ENCODE measurements around the gene IFI44L.
A peak's percentile ranks its signal among the peaks of the same experiment; 100 is the strongest.

The IFI44L gene

DNA sequence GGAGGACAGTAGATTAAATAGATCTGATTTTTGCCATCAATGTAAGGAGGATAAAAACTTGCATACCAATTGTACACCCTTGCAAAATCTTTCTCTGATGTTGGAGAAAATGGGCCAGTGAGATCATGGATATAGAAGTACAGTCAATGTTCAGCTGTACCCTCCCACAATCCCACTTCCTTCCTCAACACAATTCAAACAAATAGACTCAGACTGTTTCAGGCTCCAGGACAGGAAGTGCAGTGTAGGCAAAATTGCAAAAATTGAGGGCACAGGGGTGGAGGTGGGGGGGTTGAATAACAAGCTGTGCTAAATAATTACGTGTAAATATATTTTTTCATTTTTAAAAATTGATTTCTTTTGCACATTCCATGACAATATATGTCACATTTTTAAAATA, 25.5 kb downstream of the IFI44L start:
- no peak for DNase-seq

GRCh38 chr1:78647238-78647637, 27.0 kb downstream of the IFI44L start:
- no peak for DNase-seq

DNA sequence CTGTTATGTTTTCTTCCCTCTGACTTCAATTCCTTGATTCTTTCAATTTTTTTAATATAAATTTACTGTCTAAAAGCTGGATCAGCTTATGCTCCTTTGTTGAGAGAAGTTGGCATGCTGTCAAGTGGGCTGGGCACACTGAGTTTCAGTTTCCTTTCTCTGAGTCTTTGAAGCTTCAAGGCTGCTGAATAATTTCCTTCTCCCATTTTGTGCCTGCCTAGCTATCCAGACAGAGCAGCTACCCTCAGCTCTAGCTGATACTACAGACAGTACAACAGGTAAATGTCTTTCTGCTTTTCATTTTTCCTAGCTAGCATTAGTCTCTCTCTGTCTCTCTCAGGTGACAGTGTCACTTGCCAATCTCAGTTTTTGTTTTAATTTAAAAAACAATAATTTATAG, 29.4 kb downstream of the IFI44L start, which contains the start of gene IFI44:
TSS of gene IFI44 (plus strand) at position 204 of the 400 bp plus-strand sequence. CDS start 365 bp downstream, outside the sequence.
- DNase-seq = peak; percentile 49

- no peak for DNase-seq
Observed at GRCh38 chr1:78650114-78650660, 29.9 kb downstream of the IFI44L start.

- no peak for DNase-seq
Observed at GRCh38 chr1:78651241-78651640, 31.0 kb downstream of the IFI44L start.

GRCh38 chr1:78652019-78652560, 31.8 kb downstream of the IFI44L start:
- no peak for DNase-seq

DNA sequence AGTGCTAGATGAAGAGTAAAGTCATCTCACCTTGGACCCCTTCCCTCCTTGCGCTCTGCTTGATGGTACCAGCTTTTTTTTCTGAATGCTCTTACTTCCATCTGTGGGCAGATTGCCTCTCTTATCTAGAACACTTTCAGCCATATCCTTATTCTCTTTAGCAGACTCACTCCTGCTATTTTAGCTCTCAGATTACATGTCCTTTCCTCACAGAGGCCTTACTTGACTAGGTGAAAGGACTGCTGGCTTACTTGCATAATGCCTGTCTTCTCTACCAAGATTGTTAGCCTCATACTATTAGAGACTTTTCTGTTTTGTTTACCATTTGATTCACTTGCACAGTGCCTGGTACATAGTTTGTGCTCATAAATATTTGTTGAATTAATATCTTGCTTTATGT, 38.7 kb downstream of the IFI44L start:
- DNase-seq = no peak

DNA sequence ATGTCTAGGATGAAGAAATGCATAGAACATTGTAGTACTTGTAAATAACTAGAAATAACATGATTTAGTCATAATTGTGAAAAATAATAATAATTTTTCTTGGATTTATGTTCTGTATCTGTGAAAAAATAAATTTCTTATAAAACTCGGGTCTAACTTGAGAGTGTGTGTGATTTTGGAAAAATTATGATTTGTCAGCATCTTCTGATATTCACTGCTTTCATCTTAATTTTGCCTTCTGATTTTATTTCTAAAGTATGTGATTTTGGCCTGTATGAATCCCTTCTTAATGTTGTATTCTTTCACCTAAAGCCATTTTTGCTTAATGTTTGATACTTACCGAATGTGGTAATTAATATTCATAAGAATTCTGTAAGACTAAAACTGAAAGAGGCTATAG, 43.7 kb downstream of the IFI44L start:
- DNase-seq = no peak

DNA sequence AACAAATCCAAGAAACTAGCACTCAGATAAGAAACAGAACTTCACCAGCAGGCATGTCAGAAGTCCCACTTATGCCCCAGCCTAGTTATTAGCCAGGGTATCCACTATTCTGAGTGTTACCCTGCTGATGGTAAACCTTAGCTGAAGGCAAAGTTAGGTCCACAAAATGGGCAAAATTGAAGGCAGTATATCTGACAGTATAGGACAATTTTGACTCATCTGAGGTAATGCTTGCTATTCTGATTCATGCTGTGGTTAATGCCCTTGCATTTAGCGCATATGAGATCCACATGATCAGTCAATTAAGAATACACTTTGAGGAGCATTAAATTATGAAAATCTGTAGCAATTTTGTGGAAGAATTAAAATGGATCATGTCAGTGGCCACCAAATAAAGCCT, 44.5 kb downstream of the IFI44L start:
- no peak for DNase-seq

DNA sequence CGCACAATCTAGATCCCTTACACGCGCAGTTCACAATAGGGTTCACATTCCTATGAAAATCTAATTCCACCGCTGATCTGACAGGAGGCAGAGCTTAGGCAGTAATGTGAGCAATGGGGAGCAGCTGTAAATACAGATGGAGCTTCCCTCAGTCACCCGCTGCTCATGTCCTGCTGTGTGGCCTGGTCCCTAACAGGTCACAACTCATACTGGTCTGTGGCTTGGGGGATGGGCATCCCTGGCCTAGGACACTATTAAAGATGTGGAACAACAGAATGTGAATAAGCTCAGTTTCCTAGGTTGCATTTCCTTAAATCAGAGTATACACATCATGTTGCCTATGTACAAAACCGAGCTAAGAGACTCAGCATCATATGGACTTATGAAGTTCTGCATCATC, 45.6 kb downstream of the IFI44L start:
- DNase-seq = no peak

DNA sequence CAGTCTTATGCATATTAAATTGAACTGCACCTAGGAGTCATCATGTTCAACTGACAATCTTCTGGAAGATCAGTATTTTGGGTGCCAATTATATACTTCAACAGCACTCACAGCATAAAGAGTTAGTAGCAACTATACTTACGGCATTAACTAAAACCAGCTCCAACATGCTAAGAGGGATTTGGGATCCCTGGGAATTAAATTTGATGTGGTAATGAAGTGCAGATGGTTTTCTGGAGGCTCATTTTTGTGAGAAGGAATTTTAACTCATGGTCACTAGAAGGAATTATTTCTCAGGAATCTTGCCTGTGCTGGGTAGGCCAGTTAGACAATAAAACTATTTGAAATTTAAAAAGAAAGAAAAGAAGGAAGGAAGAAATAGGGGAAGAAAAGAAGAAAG, 47.7 kb downstream of the IFI44L start:
- DNase-seq = no peak

GRCh38 chr1:78668427-78668826, 48.2 kb downstream of the IFI44L start:
- no peak for DNase-seq

- no peak for DNase-seq
Observed at GRCh38 chr1:78672428-78672827, 52.2 kb downstream of the IFI44L start.

DNA sequence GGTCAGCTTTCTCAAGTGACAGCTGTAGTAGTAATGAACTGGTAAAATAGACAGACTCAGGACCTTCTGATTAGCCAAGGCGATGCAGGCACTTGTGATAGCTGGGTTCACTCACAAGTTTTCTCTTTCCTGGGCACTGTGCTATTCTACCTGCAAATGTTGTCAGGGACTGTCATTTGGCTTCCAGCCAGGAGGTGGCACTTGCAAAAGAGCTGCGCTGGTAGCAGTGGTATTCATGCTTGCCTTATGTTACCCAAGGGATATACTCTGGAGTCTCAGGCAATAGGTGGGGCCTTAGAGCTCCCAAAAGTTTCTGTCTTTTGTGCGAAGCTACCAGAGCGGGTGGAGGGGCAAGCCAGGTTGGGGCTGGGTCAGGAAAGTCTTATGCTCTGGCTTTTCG, 52.9 kb downstream of the IFI44L start:
- DNase-seq = peak; percentile 31

DNA sequence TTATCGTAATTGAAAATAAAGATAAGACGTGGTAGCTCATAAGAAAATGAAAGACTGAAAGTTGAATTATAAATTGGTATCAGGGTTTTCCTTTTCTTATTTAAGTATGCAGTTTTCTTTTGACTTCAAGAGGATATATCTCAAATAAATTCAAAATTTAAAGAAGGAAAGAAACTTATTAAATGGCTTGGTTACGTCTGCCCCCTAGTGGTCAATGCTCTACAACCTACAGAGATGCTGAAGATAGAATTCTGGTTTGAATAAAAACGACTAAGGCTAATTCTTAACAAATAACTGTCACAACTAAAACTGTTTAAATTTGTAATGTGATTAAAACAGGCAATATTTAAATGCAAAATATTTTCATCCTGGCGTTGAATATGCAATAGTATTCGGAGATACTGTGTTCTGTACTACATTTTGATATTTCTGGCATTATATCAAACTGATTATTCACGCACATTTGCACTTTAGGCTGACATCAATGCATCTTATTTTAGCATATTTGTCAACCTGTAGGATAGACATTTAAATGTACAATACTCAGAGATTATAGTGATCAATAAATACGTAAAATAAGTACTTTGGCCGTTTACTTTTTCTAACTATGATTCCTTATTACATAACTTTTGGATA, 56.2 kb downstream of the IFI44L start:
- peak; percentile 65 for DNase-seq

DNA sequence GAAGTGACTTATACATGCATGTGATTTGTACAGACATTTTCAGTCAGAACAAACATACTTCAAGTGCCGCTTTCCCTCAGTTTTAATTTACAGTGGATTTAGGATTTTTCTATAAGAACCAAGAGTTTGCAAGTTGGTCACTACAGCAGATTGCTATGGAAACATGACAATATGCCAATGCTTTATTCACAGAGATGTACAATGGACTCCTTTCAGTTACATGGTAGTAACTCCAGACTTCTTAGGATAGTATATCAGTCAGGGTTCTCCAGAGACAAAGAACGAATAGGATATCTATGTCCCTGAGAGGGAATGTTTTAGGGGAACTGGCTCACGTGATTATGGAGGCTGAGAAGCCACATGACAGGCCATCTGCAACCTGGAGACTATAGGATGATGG, 56.7 kb downstream of the IFI44L start:
- no peak for DNase-seq

DNA sequence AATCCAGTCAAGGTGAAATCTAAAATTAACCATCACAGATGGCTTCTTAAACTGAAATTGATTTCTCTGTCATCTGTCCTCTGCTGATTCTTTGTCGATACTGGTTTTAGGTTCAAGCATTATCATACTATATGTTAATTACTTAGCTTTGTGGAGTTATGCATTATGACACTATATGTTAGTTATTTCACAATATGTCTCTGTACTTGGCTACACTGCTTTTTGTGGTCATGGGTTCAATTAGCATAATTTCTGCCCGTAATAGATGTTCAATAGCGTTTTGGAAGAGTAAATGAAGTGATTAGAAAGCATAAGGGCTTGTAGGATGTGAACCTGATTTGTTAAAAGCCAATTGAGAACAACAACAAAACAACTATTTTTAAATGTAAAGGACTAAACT, 57.5 kb downstream of the IFI44L start:
- no peak for DNase-seq

DNA sequence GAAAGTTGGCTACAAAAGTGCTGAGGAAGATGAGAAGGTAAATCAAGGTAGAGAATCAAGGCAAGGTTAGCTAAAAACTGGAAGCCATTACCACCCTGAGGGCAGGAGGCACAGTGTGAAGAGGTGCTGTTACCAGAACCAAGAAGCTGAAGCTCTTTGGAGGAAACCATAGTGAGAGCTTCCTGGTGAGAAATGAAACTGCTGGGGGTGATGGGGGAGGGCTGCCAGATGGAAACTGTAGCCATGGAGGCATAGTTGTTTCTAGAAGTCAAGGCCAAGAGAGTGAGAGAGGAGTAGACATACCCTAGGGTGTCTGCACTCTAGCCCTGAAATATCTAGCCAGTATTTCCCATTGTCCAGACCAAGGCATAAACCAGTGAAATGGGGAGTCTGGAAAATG, 58.1 kb downstream of the IFI44L start:
- no peak for DNase-seq

- DNase-seq = no peak
Observed at GRCh38 chr1:78681265-78681664, 61.0 kb downstream of the IFI44L start.

- DNase-seq = no peak
Observed at GRCh38 chr1:78682496-78682895, 62.2 kb downstream of the IFI44L start.

- no peak for DNase-seq
Observed at GRCh38 chr1:78683079-78683478, 62.8 kb downstream of the IFI44L start.

DNA sequence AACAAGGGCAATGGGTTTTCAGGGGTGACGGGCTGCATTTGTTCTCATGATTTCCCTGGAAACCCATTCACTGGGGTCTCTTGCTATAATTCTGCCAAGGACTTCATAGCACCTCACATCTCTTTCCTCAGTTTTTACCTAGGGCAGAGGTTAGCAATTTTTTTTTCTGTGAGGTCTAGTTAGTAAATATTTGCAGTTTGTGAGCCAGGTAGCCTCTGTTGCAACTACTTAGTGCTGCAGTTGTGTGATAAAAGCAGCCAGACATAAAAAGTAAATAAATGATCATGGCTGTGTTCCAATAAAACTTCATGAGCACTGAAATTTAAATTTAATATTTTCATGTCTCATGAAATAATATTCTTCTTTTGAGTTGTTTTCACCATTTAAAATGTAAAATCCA, 67.1 kb downstream of the IFI44L start:
- no peak for DNase-seq

DNA sequence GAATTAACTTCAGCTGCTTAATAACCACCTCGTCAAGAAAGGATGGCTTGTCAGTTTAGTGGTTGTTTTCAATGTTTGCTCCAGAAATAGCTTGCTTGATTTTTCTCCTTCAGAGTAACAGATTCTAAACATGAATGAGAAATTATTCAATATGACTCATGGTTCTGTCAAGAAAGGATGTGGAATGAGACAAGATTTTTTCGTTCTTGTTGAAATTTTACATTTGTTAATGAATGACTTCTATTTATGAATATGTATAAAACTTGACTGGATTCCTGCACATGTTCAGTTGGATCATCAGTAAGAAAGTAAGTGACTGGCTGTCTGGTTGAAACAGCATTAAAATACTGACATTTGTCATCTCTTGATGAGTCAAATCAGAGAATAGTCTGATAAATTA, 67.7 kb downstream of the IFI44L start:
- DNase-seq = no peak

DNA sequence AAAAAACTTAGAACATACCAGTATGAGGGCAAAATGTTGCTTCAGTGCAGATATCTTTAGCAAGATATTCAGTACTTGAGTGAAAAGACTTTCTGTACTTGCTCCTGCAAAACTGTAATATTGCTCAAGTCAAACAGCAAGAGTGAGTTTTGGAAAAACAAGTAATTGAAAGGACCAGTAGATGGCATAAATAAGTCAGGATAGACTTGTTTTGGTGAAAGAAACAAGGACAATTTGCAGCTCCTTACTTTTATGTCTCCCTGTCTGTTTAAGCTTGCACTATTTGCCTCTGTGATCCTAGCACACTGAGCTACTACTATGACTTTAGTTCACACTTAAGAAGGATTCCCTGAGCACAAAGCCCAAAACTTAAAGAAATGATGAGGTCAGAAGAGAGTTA, 68.4 kb downstream of the IFI44L start:
- DNase-seq = peak; percentile 17

DNA sequence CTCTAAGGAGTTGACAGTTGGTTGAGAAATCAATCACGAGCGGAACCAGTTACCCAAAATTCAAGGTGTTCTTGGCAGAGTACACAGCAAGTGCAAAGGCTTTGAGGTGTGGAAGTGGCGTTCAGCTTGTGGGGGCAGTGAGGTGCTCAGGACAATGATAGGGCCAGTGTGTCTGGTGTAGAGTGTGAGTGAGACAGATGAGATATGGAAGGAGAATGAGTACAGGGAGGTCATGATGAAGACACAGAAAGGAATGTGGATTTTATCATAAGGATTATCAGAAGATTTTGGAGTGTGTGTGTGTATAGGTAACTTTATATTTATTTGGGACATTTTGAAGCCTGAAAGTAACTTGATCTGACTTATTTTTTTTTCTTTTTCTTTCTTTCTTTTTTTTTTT, 70.3 kb downstream of the IFI44L start:
- DNase-seq = no peak
